Measurements from ENCODE around the gene APOE.
"Not testable (repeated sequence)": the region's sequence is repeated elsewhere in the genome, so short reads cannot be mapped to it uniquely, and the experiment has no call there.

The APOE gene

DNA sequence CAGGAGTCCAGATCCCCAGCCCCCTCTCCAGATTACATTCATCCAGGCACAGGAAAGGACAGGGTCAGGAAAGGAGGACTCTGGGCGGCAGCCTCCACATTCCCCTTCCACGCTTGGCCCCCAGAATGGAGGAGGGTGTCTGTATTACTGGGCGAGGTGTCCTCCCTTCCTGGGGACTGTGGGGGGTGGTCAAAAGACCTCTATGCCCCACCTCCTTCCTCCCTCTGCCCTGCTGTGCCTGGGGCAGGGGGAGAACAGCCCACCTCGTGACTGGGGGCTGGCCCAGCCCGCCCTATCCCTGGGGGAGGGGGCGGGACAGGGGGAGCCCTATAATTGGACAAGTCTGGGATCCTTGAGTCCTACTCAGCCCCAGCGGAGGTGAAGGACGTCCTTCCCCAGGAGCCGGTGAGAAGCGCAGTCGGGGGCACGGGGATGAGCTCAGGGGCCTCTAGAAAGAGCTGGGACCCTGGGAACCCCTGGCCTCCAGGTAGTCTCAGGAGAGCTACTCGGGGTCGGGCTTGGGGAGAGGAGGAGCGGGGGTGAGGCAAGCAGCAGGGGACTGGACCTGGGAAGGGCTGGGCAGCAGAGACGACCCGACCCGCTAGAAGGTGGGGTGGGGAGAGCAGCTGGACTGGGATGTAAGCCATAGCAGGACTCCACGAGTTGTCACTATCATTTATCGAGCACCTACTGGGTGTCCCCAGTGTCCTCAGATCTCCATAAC lies at the start of gene APOE:
TSS of gene APOE (plus strand) at position 360 of the 724 bp plus-strand sequence. CDS start 829 bp downstream, outside the sequence.
- no peak for DNase-seq

DNA sequence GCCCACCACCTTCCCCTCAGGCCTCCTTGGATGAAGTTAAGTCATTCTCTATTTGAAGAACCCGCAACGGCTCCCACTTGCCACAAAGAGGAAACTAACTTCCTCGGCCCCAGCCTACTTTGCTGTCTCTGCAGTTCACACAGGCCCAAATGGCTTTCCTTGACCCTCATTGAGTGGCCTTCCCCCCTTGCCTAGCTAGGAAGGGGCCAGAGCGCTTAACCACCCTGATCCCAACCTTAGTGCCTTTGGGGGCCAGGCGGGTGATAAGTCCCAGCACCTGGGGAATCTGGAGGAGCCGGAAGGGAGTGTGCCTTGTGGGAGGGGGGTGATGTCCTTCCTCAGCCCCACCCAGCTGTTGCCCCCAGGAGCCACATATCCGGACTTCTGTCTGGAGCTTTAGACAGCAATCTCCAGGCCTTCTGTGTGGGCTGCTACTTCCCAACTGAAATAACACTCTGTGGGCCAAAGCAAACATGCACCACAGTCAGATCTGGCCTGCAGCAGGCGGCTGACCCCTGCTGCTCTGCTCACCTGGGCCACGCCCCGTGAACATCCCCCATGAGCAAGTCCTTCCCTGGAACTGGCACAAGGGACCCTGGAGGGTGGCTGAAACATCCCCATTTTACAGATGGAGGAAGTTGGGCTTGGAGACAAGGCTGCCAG lies 49.0 kb upstream of the APOE start:
- DNase-seq: no peak

DNA sequence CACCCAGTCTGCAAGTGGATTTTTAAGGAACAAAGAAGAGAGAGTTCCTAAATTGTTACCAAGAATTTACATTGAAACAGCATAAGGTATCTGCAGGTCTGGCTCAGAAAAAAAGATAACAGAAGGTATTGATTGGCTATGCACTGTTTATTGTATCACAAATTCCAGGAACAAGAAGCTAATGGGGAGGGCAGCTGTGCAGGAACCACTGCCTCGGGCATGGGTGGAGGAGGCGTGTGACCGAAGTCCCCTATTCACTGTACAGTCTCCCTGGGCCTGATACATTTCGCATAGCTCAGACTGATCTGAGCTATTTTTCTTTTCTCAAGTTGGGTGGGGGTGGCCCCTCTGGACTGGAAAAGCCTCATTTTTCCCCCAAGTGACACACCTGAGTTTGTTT lies 47.8 kb upstream of the APOE start:
- no peak for DNase-seq

DNA sequence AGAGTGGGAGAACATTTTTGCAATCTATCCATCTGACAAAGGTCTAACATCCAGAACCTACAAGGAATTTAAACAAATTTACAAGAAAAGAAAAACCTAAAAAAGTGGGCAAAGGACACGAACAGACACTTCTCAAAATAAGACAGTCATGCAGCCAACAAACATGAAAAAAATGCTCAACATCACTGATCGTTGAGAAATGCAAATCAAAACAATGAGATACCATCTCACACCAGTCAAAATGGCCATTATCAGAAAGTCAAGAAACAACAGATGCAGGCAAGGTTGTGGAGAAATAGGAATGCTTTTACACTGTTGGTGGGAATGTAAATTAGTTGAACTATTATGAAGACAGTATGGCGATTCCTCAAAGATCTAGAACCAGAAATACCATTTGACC lies 44.0 kb upstream of the APOE start:
- DNase-seq: not testable (repeated sequence)

DNA sequence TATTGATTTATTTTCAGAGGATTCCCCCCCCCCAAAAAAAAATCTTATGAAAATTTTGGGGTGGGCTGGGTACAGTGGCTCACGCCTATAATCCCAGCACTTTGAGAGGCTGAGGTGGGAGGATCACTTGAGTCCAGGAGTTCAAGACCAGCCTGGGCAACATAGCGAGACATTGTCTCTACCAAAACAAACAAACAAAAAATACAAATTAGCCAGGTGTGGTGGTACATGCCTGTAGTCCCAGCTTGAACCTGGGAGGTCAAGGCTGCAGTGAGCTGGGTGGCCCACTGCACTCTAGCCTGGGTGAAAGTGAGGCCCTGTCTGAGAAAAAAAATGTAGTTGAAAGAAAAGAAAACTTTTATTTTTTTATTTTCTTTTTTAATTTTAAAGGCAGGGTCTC lies 41.6 kb upstream of the APOE start:
- DNase-seq: no peak

DNA sequence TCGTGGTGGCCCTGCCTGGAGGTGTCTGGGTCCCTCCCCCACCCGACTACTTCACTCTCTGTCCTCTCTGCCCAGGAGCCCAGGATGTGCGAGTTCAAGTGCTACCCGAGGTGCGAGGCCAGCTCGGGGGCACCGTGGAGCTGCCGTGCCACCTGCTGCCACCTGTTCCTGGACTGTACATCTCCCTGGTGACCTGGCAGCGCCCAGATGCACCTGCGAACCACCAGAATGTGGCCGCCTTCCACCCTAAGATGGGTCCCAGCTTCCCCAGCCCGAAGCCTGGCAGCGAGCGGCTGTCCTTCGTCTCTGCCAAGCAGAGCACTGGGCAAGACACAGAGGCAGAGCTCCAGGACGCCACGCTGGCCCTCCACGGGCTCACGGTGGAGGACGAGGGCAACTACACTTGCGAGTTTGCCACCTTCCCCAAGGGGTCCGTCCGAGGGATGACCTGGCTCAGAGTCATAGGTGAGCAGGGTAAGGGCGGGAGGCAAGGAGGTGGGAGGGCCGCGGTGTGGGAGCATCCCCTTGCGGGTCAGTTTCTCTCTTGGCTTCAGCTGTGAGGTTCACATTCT lies 40.3 kb upstream of the APOE start:
- DNase-seq: no peak

DNA sequence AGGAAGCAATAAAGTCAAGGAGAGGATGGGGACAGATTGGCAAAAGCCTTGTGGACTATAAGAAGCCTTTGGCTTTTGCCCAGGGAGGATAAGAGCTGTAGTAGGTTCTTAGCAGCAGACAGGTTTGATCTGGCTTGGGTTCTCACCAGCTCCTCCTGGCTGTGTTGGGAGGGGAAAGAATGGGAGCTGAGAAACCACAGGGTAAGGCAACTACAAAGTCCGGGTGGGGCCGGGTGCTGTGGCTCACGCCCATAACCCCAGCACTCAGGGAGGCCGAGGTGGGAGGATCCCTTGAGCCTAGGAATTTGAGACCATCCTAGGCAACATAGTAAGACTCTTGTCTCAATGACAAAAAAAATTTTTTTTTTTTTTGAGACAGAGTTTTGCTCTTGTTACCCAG lies 38.9 kb upstream of the APOE start:
- no peak for DNase-seq

DNA sequence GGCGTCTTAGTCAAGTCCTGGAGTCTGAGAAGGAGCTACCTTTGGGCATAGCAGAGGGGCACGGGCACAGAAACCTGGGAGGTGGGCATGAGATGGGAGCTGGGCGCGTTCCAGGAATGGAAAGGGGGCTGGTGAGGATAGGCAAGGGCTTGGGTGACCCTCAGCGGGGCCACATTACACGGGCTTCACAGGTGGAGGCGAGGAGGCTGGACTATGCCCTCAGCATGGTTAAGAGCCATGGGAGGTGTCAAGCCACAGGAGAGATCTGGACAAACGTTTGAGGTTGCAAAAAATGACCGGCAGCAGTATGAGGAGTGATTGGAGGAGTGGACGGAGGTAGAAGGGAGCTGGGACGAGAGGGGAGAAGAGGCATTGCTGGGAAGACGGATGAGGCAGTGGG lies 38.0 kb upstream of the APOE start:
- no peak for DNase-seq

DNA sequence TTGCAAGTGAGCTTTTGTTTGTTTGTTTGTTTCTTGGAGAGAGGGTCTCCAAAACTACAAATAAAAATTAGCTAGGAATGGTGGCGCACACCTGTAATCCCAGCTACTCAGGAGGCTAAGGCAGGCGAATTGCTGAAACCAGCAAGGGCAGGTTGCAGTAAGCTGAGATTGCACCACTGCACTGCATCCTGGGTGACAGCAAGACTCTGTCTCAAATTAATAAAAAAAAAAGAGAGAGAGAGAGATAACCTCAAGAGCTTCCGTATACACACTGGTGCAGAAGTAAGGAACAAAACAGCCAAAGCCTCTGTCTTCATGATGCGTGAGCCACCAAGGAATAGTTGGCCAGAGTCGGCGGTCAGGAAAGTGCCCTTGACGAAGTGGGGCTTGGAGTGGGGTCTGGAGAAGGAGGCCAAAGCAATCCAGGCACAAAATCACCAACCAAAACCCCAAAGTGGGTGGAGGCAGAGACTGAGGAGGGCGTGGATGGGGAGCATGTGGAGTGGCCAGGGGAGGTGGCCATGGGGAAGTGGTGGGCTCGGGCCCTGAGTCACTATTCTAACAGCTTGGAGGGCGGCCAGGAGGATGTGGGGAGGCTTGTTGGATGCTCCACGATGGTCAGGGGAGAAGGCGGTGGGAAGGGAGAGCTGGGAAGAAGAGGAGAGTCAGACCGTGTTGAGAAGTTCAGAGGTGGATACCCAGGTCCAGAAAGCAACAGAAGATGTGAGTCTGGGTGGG lies 35.7 kb upstream of the APOE start:
- DNase-seq: no peak

DNA sequence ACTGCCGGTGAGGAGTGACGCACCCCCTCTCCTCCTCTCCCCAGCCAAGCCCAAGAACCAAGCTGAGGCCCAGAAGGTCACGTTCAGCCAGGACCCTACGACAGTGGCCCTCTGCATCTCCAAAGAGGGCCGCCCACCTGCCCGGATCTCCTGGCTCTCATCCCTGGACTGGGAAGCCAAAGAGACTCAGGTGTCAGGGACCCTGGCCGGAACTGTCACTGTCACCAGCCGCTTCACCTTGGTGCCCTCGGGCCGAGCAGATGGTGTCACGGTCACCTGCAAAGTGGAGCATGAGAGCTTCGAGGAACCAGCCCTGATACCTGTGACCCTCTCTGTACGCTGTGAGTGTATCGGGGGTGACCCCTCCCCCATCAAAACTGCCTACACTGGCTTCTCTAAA lies 33.8 kb upstream of the APOE start:
- no peak for DNase-seq

DNA sequence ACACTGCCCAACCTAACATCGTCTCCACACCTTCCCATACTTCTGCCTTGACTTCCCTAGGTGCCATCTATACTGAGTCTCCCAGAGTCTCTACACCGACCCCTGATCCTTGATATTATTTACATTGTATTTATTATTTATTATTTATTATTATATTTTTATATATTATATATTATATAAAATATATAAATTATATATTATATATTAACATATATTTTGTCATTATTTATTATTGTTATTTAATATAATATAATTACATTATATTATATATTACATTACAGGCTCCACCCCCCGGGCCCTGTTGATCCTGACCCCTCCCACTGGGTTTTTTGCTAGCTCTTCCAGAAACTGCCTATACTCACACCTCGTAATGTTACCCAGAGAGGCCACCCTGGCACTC lies 32.9 kb upstream of the APOE start:
- DNase-seq: no peak

DNA sequence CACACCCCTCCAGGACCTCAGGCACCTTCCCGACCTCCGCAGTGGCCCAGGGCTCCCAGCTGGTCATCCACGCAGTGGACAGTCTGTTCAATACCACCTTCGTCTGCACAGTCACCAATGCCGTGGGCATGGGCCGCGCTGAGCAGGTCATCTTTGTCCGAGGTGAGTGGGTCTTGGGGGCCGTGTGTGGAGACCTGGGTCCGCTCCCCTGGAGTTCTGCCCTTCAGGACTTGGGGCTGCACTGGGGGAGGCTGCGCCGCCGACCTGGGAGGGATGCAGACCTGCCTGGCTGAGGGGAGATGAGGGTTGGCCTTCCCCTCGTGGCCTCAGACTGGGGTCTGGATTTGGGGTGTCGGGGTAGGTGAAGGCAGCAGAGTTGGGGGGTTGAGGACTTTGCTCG lies 31.3 kb upstream of the APOE start:
- DNase-seq: no peak

DNA sequence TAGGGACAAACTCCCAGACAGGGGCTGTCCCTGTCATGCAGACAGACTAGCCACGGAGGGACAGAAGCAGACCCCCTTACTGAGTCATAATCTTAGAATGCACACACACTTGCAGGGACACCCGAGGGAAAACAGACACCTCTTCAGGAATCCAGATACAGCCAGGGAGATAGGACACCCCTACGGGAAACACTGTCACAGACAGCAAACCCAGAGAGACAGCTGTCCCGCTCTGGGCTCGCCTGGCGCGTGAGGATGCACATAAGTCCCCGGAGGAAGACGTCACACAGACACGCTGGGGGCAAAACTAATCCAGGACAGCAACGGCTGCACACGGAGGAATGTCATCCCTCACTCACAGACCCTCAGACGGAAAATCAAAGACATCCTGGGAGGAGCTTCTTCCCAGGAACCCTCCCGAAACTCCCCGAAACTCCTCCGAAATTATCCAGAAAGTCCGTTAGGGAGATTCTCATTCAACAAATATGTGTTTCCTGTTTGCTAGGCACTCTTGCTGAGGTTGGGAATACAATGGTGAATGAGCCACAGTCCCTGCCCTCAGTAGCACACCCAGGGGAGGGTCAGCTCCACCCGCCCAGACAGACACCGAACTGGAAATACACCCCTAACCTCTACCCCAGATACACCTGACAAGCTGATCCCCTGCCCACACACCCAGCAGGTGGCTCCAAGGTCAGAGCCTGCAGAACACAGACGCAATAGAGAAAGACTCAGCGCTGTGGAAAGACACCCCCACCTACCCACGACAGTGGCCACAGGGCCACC lies 29.7 kb upstream of the APOE start:
- DNase-seq: no peak

DNA sequence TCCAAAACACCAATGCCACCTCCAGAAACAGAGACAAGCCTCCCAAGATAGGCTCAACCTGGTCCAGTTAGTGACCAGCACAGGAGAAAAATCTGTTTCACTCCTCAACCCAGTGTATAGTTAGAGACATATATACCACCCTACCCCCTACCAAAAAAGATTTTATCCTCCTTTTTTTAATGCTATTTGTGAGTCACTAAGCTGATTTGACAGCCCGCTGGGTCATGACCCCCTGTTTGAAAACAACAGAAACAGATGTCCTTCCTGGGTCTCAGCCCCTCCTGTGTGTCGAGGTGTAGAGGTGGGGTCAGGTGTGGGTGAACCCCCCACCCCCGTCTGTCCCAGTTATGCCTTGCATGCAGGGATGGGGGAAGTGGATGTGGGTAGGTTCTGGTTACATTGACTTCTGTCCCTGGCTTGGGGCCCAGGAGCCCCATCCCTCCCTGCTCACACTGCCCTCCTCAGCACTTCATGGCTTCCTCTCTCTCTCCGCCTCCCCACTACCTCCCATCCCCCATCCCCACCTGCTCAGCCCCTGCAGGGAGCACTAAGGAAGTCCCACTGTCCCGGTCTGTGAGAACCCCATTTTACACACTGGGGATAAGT lies 28.6 kb upstream of the APOE start:
- no peak for DNase-seq

DNA sequence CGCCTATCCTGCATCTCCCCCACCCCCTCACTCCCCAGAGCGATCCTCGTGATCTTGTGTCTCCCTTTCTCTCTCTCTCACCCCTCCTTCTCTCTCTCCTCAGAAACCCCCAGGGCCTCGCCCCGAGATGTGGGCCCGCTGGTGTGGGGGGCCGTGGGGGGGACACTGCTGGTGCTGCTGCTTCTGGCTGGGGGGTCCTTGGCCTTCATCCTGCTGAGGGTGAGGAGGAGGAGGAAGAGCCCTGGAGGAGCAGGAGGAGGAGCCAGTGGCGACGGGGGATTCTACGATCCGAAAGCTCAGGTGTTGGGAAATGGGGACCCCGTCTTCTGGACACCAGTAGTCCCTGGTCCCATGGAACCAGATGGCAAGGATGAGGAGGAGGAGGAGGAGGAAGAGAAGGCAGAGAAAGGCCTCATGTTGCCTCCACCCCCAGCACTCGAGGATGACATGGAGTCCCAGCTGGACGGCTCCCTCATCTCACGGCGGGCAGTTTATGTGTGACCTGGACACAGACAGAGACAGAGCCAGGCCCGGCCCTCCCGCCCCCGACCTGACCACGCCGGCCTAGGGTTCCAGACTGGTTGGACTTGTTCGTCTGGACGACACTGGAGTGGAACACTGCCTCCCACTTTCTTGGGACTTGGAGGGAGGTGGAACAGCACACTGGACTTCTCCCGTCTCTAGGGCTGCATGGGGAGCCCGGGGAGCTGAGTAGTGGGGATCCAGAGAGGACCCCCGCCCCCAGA lies 27.3 kb upstream of the APOE start:
- DNase-seq: no peak

DNA sequence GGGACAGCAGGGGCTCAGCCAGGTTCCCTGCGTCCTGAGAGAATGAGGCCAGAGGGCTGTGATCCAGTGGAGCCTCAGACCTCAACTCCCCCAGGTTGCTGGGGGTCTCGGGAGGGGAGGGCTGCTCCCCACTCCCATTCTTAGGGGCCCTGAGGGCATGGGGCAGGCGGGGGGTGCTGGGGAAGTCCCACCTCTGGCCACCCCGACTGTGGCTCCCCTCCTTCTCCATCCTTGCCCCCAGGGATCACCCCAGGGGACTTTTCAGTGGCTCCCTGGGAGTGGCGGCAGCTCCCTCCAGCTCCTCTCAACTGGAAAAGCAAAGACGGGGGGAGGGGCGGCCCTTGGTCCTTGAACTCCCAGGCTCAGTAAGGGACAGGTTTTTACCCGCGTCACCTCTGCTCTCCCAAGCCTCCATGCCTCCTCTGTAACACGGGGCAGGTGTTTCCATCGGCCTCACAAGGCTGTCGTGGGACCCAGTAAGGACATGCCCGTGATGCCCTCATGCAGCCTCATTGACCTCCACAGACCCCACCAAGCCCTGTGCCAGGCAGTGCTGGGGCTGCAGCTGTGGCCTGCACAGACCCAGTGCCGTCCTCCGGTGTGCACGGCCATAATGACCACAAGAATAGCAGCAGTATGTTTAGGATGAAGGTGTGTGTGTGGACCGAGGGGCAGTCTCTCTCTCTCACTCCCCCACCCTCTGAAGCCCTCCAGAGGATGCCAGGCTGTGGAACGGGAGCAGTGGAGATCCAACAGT lies 26.1 kb upstream of the APOE start:
- DNase-seq: no peak

DNA sequence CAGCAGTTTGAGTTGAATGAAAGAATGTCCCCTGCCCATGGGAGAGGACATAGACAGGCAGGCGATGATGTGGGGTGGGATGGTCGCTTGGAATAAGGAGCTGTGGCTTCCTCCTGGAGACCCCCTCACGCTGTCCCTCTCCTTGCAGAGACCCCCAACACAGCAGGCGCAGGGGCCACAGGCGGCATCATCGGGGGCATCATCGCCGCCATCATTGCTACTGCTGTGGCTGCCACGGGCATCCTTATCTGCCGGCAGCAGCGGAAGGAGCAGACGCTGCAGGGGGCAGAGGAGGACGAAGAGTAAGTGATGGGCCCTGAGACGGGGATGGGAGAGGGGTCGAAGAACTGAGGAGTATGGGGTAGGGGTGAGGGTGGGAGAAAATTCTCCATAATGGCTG lies 23.5 kb upstream of the APOE start:
- no peak for DNase-seq

DNA sequence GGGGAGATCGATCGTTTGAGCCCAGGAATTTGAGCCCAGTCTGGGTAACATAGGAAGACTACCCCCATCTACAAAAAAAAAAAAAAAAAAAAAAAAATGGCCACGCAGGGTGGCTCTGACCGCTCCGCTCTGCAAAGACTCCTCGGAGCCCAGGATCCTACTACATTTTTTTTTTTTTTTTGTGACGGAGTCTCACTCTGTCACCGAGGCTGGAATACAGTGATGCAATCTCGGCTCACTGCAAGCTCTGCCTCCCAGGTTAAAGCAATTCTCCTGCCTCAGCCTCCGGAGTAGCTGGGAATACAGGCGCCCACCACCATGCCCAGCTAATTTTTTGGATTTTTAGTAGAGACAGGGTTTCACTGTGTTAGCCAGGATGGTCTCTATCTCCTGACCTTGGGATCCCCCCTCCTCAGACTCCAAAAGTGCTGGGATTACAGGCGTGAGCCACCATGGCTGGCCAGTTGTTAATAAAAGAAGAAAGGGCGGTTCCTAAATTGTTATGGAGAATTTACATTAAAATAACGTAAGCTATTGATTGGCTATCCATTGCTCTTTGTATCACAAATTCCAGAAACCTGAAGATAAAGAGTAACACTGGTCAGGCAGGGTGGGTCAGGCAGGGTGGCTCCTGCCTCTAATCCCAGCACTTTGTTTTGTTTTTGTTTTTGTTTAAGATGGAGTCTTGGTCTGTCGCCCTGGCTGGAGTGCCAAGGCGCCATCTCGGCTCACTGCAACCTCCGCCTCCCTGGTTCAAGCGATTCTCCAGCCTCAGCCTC lies 22.8 kb upstream of the APOE start:
- not testable (repeated sequence) for DNase-seq

DNA sequence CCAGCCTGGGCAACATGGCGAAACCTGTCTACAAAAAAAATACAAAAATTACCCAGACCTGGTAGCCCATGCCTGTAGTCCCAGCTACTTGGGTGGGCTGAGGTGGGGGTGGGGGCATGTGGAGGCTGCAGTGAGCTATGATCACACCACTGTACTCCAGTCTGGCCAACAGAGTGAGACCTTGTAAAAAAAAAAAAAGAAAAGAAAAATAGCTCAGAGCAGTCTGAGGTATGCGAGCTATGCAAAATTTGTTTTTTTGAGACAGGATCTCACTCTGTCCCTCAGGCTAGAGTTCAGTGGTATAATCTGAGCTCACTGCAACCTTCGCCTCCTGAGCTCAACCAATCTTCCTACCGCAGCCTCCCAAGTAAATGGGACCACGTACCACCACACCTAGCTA lies 21.7 kb upstream of the APOE start:
- DNase-seq: no peak

DNA sequence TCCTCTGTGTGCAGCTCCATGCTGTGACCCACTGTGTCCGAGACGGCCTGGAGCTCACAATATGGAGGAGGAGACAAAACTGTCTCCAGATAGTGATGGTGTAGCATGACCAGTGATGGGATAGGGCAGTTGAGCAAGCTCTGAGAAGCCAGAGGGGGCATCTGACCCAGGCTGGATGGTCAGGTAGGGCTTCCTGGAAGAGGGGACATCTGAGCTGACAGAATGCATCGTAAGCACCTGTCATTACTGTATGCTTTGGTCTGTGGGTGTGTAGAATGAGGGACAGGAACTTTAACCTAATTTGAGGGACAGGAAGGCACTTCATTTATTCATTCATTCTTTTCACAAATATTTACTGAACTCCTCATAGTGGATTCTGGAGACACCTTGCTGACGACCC lies 21.0 kb upstream of the APOE start:
- no peak for DNase-seq

All from amniotic stem cell (primary cell).